ENCODE measurements around the gene YAF2.

GRCh38 chr12:42240131-42240750 is 2.2 kb upstream of the YAF2 start:
- no peak for TF ChIP-seq CTCF (IDR thresholded peaks at IDR 0.05)
- no peak for TF ChIP-seq POLR2A (IDR thresholded peaks at IDR 0.05)
